OCI-LY7 (cell line): ENCODE measurements around the gene FN3KRP. TPM values are rescaled to one million over a fixed set of nuclear protein-coding genes. Genes with fewer than 3 reads are reported as not detected.
A peak's percentile ranks its signal among the peaks of the same experiment; 100 is the strongest.

Experiments
- BruUV-seq: library from RNA; stranded (reverse); fragments of 400-500 nt; replicated peaks from 2 replicates; lab custom pipeline; 2021; lab: Mats Ljungman, UMichigan
- CTCF ChIA-PET: fragments of 300-600 bp; sonication (Branson Sonifier 250); formaldehyde crosslinking; loops from one replicate; lab custom pipeline; 2022; ENCODE audit warnings: antibody characterized with exemption; ENCODE audit not compliant: unreplicated experiment; lab: Charles Lee
- POLR2A ChIA-PET: fragments of 300-600 bp; sonication (Branson Sonifier 250); formaldehyde crosslinking; loops from one replicate; lab custom pipeline; 2022; ENCODE audit warnings: antibody characterized with exemption; lab: Charles Lee
- DNase-seq: peaks from one replicate; pipeline ENCODE4 v3.0.0-alpha.2; 2015; ENCODE audit warnings: low spot score
- H2AFZ ChIP-seq: fragments of 200-600 bp; sonication (generic), shearing (Covaris generic); 2 replicates; pipeline ENCODE4 v1.6.1; 2014; ENCODE audit warnings: mild to moderate bottlenecking, antibody characterized with exemption, low read length, moderate library complexity
- H3K27ac ChIP-seq: fragments of 200-600 bp; sonication (generic); 2 replicates; pipeline ENCODE4 v1.5.1; 2014; ENCODE audit warnings: mixed run types, low read depth, mild to moderate bottlenecking, moderate library complexity, low read length, inconsistent platforms; ENCODE audit not compliant: poor library complexity, severe bottlenecking
- H3K36me3 ChIP-seq: fragments of 200-600 bp; sonication (generic); 2 replicates; pipeline ENCODE4 v1.6.1; 2014; ENCODE audit warnings: mild to moderate bottlenecking, antibody characterized with exemption, low read length, moderate library complexity, mixed read lengths; ENCODE audit not compliant: insufficient read depth
- H3K4me1 ChIP-seq: fragments of 200-600 bp; sonication (generic); 2 replicates; pipeline ENCODE4 v1.5.1; 2014; ENCODE audit warnings: mild to moderate bottlenecking, low read length; ENCODE audit not compliant: insufficient read depth, poor library complexity, severe bottlenecking
- H3K4me2 ChIP-seq: fragments of 200-600 bp; sonication (generic); 2 replicates; pipeline ENCODE4 v1.6.1; 2014; ENCODE audit warnings: mild to moderate bottlenecking, low read length
- H3K4me3 ChIP-seq: fragments of 200-600 bp; sonication (generic); 2 replicates; pipeline ENCODE4 v1.5.1; 2014; ENCODE audit warnings: mild to moderate bottlenecking, low read depth, low read length; ENCODE audit not compliant: poor library complexity, severe bottlenecking
- H3K79me2 ChIP-seq: fragments of 200-600 bp; sonication (generic); 2 replicates; pipeline ENCODE4 v1.6.1; 2016; ENCODE audit warnings: low read depth, mild to moderate bottlenecking, low read length, moderate library complexity, mixed read lengths; ENCODE audit not compliant: insufficient read depth
- H3K9me2 ChIP-seq: fragments of 200-600 bp; sonication (generic); 2 replicates; pipeline ENCODE4 v1.6.1; 2016; ENCODE audit warnings: mild to moderate bottlenecking, low read length, mixed read lengths; ENCODE audit not compliant: insufficient read depth
- H3K9me3 ChIP-seq: fragments of 200-600 bp; sonication (generic); 2 replicates; pipeline ENCODE4 v1.6.1; 2014; ENCODE audit warnings: mild to moderate bottlenecking, mixed run types, low read length, mixed read lengths
- H4K20me1 ChIP-seq: fragments of 200-600 bp; sonication (generic); 2 replicates; pipeline ENCODE4 v1.6.1; 2014; ENCODE audit warnings: mild to moderate bottlenecking, antibody characterized with exemption, low read length, moderate library complexity, mixed read lengths; ENCODE audit not compliant: insufficient read depth
- CTCF ChIP-seq: fragments of 200-600 bp; sonication (generic); conservative IDR thresholded peaks from 2 replicates; pipeline ENCODE4 v1.5.1; 2014; ENCODE audit warnings: mild to moderate bottlenecking, antibody characterized with exemption, low read length, moderate library complexity, mixed read lengths
- EZH2phosphoT487 ChIP-seq: fragments of 200-600 bp; sonication (generic); IDR thresholded peaks from 2 replicates; pipeline ENCODE4 v1.6.1; 2018; ENCODE audit warnings: low read depth, borderline replicate concordance, mild to moderate bottlenecking, mixed run types, antibody characterized with exemption, low read length, moderate library complexity, mixed read lengths
- intact Hi-C: fragments of 100-400 bp; cut with micrococcal nuclease; formaldehyde crosslinking; loops from one replicate; pipeline ENCODE4 v1.10.0; 2022; ENCODE audit not compliant: unreplicated experiment
- total RNA-seq, 2 experiments: library from RNA; depleted of rRNA in 1 of 2; stranded (reverse); fragments of >200 nt in 1 of 2; shearing (Covaris generic) in 1 of 2; gene quantifications; 2 replicates each; pipeline ENCODE4 v1.2.3, GENCODE V29; 2014 to 2022

Gene FN3KRP
- total RNA-seq, 2 experiments from 2014 or later, result 52.1 to 91.8 TPM

- Histone ChIP-seq H3K9me3 (no peaks in the 10 kb centered on the region), H3K4me3 (peak overlapping the region; percentile 10), H3K36me3 (no peaks in the 10 kb centered on the region), H3K4me1 (peaks cover 33% of the 10 kb centered on the region), H3K79me2 (no peaks in the 10 kb centered on the region), H3K27ac (peak overlapping the region; percentile 86), H3K4me2 (peak overlapping the region; percentile 39; the same call in 1 of the 2 replicates), H2AFZ (no peak overlapping the region), H4K20me1 (no peaks in the 10 kb centered on the region), H3K9me2 (no peaks in the 10 kb centered on the region)
- TF ChIP-seq CTCF, result no peak
- TF ChIP-seq EZH2phosphoT487, result no peak
- peak; percentile 61 for DNase-seq
- ChIA-PET CTCF (no interaction called here), POLR2A (interaction anchor here (0.9 kb wide), 1 partner anchor 12 kb away, joined by 4 read pairs; no protein-coding TSS in a partner anchor)
- BruUV-seq, result no TSS peak
- intact Hi-C loops, result no loop called here
These were observed 7.4 kb upstream of the FN3KRP start for GRCh38 chr17:82709024-82709675.

GRCh38 chr17:82709676-82710498 lies 6.6 kb upstream of the FN3KRP start:
- H3K9me2 ChIP-seq, result no peaks in the 10 kb centered on the region
- ChIA-PET POLR2A (no interaction called here), CTCF (no interaction called here)
- H3K4me3 ChIP-seq, result peak overlapping the region; percentile 10
- H3K4me1 ChIP-seq, result peaks cover 33% of the 10 kb centered on the region
- peak overlapping the region; percentile 39; the same call in 1 of the 2 replicates for H3K4me2 ChIP-seq
- H2AFZ ChIP-seq, result no peak overlapping the region
- intact Hi-C loops, result no loop called here
- H3K9me3 ChIP-seq, result no peaks in the 10 kb centered on the region
- H3K27ac ChIP-seq, result no peak overlapping the region
- no peak for TF ChIP-seq CTCF
- TF ChIP-seq EZH2phosphoT487, result no peak
- no peaks in the 10 kb centered on the region for H3K79me2 ChIP-seq
- H3K36me3 ChIP-seq, result no peaks in the 10 kb centered on the region
- no peaks in the 10 kb centered on the region for H4K20me1 ChIP-seq
- DNase-seq, result no peak
- no TSS peak for BruUV-seq
